ENCODE measurements around the gene ELAC2. TPM values are rescaled to one million over a fixed set of nuclear protein-coding genes. Genes with fewer than 3 reads are reported as not detected.
A peak's percentile ranks its signal among the peaks of the same experiment; 100 is the strongest.
"Not testable (repeated sequence)": the region's sequence is repeated elsewhere in the genome, so short reads cannot be mapped to it uniquely, and the experiment has no call there.

ELAC2 gene
- total RNA-seq, 1 donor from 2014 or later, result 37.1 TPM

DNA sequence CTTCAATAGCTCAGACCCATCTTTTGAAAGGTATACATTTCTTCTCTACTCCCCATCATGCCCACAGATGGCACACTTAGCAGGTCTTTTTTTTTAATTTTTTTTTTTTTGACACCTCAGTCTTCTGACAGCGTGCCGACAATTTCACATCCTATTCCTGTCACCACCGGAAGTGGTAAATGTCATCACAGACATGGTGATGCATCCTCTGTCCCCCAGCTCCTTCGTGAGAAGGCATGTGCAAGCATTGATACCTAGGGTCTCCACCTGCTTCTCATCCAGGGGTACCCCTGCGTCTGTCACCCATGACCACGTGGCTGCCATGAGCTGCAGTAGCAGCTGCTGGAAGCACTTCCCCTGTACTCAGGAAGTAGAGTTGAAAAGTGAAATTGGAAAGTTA, 35.6 kb downstream of the ELAC2 start:
- H3K4me1 ChIP-seq (ENCODE audit: control insufficient read depth in 3 of 3, insufficient read depth in 3 of 3, low read length in 3 of 3), result peaks cover 13 to 17% (median 17%) of the 10 kb centered on the region in 3 donors
- H3K9ac ChIP-seq (ENCODE audit: low read depth in 1 of 3, low read length in 3 of 3), result no peak overlapping the region
- no peaks in the 10 kb centered on the region for H3K9me3 ChIP-seq (ENCODE audit: control insufficient read depth in 3 of 3, low read length in 3 of 3)
- H3K36me3 ChIP-seq (ENCODE audit: control insufficient read depth in 3 of 3, insufficient read depth in 3 of 3, low read length in 3 of 3), result no peaks in the 10 kb centered on the region
- H3K27ac ChIP-seq (ENCODE audit: low read depth, low read length), result no peak overlapping the region
- peaks cover 4 to 37% (median 7%) of the 10 kb centered on the region in 3 donors for H3K27me3 ChIP-seq (ENCODE audit: control insufficient read depth in 3 of 3, insufficient read depth in 3 of 3, low read length in 3 of 3)
- H3K4me3 ChIP-seq (ENCODE audit: low read length in 3 of 3), result no peak overlapping the region

- no peaks in the 10 kb centered on the region for H3K9me3 ChIP-seq (ENCODE audit: control insufficient read depth in 3 of 3, low read length in 3 of 3)
- peaks cover 6 to 19% (median 7%) of the 10 kb centered on the region in 3 donors for H3K27me3 ChIP-seq (ENCODE audit: control insufficient read depth in 3 of 3, insufficient read depth in 3 of 3, low read length in 3 of 3)
- no peaks in the 10 kb centered on the region for H3K36me3 ChIP-seq (ENCODE audit: control insufficient read depth in 3 of 3, insufficient read depth in 3 of 3, low read length in 3 of 3)
- H3K4me1 ChIP-seq (ENCODE audit: control insufficient read depth in 3 of 3, insufficient read depth in 3 of 3, low read length in 3 of 3), result peaks cover 3 to 7% (median 6%) of the 10 kb centered on the region in 3 donors
- H3K4me3 ChIP-seq (ENCODE audit: low read length in 3 of 3), result no peak overlapping the region
- H3K9ac ChIP-seq (ENCODE audit: low read depth in 1 of 3, low read length in 3 of 3), result no peak overlapping the region
- no peak overlapping the region for H3K27ac ChIP-seq (ENCODE audit: low read depth, low read length)
Observed at GRCh38 chr17:12979826-12980500, 37.9 kb downstream of the ELAC2 start.

- H3K4me3 ChIP-seq (ENCODE audit: low read length in 3 of 3), result no peak overlapping the region
- no peak overlapping the region for H3K27ac ChIP-seq (ENCODE audit: low read depth, low read length)
- H3K4me1 ChIP-seq (ENCODE audit: control insufficient read depth in 3 of 3, insufficient read depth in 3 of 3, low read length in 3 of 3), result peaks cover 0 to 4% (median 4%) of the 10 kb centered on the region in 3 donors
- no peaks in the 10 kb centered on the region for H3K9me3 ChIP-seq (ENCODE audit: control insufficient read depth in 3 of 3, low read length in 3 of 3)
- H3K27me3 ChIP-seq (ENCODE audit: control insufficient read depth in 3 of 3, insufficient read depth in 3 of 3, low read length in 3 of 3), result peaks cover 4 to 13% (median 7%) of the 10 kb centered on the region in 3 donors
- no peaks in the 10 kb centered on the region for H3K36me3 ChIP-seq (ENCODE audit: control insufficient read depth in 3 of 3, insufficient read depth in 3 of 3, low read length in 3 of 3)
- H3K9ac ChIP-seq (ENCODE audit: low read depth in 1 of 3, low read length in 3 of 3), result no peak overlapping the region
Observed at GRCh38 chr17:12979246-12979645, 38.6 kb downstream of the ELAC2 start.

DNA sequence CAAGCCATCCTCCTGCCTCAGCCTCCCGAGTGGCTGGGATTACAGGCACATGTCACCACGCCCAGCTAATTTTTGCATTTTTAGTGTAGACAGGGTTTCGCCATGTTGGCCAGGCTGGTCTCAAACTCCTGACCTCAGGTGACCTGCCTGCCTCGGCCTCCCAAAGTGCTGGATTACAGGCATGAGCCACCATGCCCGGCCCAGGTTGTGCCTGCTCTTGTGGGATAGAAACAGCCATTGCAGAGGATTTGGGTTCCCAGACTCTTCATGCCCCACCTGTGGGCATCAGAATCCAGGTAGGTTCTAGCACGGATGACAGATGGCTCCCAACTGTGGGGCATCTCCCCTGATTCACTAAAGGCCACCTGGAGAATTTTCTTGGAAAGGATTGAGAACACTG, 39.0 kb downstream of the ELAC2 start:
- H3K9me3 ChIP-seq (ENCODE audit: control insufficient read depth in 3 of 3, low read length in 3 of 3); H3K4me3 ChIP-seq (ENCODE audit: low read length in 3 of 3); H3K4me1 ChIP-seq (ENCODE audit: control insufficient read depth in 3 of 3, insufficient read depth in 3 of 3, low read length in 3 of 3); H3K36me3 ChIP-seq (ENCODE audit: control insufficient read depth in 3 of 3, insufficient read depth in 3 of 3, low read length in 3 of 3); H3K27ac ChIP-seq (ENCODE audit: low read depth, low read length); H3K9ac ChIP-seq (ENCODE audit: low read depth in 1 of 3, low read length in 3 of 3): not testable (repeated sequence)
- H3K27me3 ChIP-seq (ENCODE audit: control insufficient read depth in 3 of 3, insufficient read depth in 3 of 3, low read length in 3 of 3), result peaks cover 6 to 11% (median 7%) of the 10 kb centered on the region in 3 donors

GRCh38 chr17:12977008-12977751, 40.6 kb downstream of the ELAC2 start:
- Histone ChIP-seq H3K4me3 (ENCODE audit: low read length in 3 of 3) (no peak overlapping the region), H3K9me3 (ENCODE audit: control insufficient read depth in 3 of 3, low read length in 3 of 3) (no peaks in the 10 kb centered on the region), H3K27ac (ENCODE audit: low read depth, low read length) (no peak overlapping the region), H3K9ac (ENCODE audit: low read depth in 1 of 3, low read length in 3 of 3) (no peak overlapping the region), H3K4me1 (ENCODE audit: control insufficient read depth in 3 of 3, insufficient read depth in 3 of 3, low read length in 3 of 3) (peaks cover 7 to 10% (median 9%) of the 10 kb centered on the region in 3 donors), H3K36me3 (ENCODE audit: control insufficient read depth in 3 of 3, insufficient read depth in 3 of 3, low read length in 3 of 3) (no peaks in the 10 kb centered on the region), H3K27me3 (ENCODE audit: control insufficient read depth in 3 of 3, insufficient read depth in 3 of 3, low read length in 3 of 3) (peaks cover 6 to 10% (median 8%) of the 10 kb centered on the region in 3 donors)

GRCh38 chr17:12974005-12974531, 43.8 kb downstream of the ELAC2 start:
- H3K27ac ChIP-seq (ENCODE audit: low read depth, low read length), result no peak overlapping the region
- no peaks in the 10 kb centered on the region for H3K9me3 ChIP-seq (ENCODE audit: control insufficient read depth in 3 of 3, low read length in 3 of 3)
- peaks cover 6 to 10% (median 8%) of the 10 kb centered on the region in 3 donors for H3K27me3 ChIP-seq (ENCODE audit: control insufficient read depth in 3 of 3, insufficient read depth in 3 of 3, low read length in 3 of 3)
- peak overlapping the region; percentile 40 to 64 (median 48) for H3K4me3 ChIP-seq (ENCODE audit: low read length in 3 of 3)
- peaks cover 7 to 10% (median 9%) of the 10 kb centered on the region in 3 donors for H3K4me1 ChIP-seq (ENCODE audit: control insufficient read depth in 3 of 3, insufficient read depth in 3 of 3, low read length in 3 of 3)
- no peaks in the 10 kb centered on the region for H3K36me3 ChIP-seq (ENCODE audit: control insufficient read depth in 3 of 3, insufficient read depth in 3 of 3, low read length in 3 of 3)
- H3K9ac ChIP-seq (ENCODE audit: low read depth in 1 of 3, low read length in 3 of 3), result peak overlapping the region in 2 of 3 donors; percentile 23 to 40

DNA sequence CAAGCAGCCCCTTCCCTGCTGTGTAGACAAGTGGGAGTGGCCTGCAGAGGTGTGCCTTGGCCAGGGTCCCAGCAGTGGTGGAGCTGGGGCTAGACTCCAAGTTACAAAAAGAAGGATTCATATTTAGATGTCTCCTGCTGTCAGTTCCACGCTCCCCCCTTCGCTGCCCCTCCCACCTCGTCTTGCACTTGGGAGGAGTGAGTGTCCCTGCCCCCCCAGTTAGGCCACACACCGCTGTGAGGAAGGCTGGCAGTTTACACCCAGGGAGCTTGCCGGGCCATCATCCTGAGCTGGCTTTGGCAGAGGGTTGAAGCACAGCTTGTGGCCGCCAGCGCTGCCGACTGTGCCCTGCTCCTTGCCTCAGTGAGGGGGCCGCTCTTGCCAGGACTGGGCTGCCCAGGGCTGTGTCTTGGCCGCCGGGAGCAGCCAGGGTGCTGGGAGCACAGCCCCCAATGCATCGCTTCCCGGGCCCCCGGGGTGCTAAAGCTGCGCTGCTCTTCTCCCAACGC, 44.3 kb downstream of the ELAC2 start:
- Histone ChIP-seq H3K9me3 (ENCODE audit: control insufficient read depth in 3 of 3, low read length in 3 of 3) (no peaks in the 10 kb centered on the region), H3K4me1 (ENCODE audit: control insufficient read depth in 3 of 3, insufficient read depth in 3 of 3, low read length in 3 of 3) (peaks cover 7 to 10% (median 9%) of the 10 kb centered on the region in 3 donors), H3K27ac (ENCODE audit: low read depth, low read length) (no peak overlapping the region), H3K4me3 (ENCODE audit: low read length in 3 of 3) (peak overlapping the region; percentile 40 to 64 (median 48)), H3K9ac (ENCODE audit: low read depth in 1 of 3, low read length in 3 of 3) (peak overlapping the region in 2 of 3 donors; percentile 23 to 40), H3K27me3 (ENCODE audit: control insufficient read depth in 3 of 3, insufficient read depth in 3 of 3, low read length in 3 of 3) (peaks cover 6 to 10% (median 8%) of the 10 kb centered on the region in 3 donors), H3K36me3 (ENCODE audit: control insufficient read depth in 3 of 3, insufficient read depth in 3 of 3, low read length in 3 of 3) (no peaks in the 10 kb centered on the region)

GRCh38 chr17:12967962-12968361, 49.9 kb downstream of the ELAC2 start:
- Histone ChIP-seq H3K27ac (ENCODE audit: low read depth, low read length) (no peak overlapping the region), H3K9ac (ENCODE audit: low read depth in 1 of 3, low read length in 3 of 3) (no peak overlapping the region), H3K9me3 (ENCODE audit: control insufficient read depth in 3 of 3, low read length in 3 of 3) (no peaks in the 10 kb centered on the region), H3K4me1 (ENCODE audit: control insufficient read depth in 3 of 3, insufficient read depth in 3 of 3, low read length in 3 of 3) (no peaks in the 10 kb centered on the region), H3K27me3 (ENCODE audit: control insufficient read depth in 3 of 3, insufficient read depth in 3 of 3, low read length in 3 of 3) (no peaks in the 10 kb centered on the region), H3K36me3 (ENCODE audit: control insufficient read depth in 3 of 3, insufficient read depth in 3 of 3, low read length in 3 of 3) (no peaks in the 10 kb centered on the region), H3K4me3 (ENCODE audit: low read length in 3 of 3) (no peak overlapping the region)

DNA sequence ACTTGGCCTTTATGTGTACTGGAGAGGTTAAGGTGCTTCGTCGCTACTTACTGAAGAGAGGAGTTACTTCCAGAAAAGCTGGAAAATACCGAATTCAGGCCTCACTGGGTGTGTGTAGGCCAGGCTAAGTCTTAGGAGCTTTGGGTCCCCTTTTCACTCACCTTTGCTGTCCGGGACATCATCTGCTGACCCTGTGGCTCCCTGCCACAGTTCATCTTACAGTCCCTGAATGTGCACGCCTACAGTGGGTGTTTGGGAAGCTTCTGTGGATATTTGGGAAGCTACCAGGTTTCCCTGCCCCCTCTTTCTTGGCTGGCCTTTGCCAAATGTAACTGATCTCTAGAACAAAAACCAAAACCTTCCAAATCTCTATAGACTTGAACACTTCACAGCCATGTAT, 51.4 kb downstream of the ELAC2 start:
- Histone ChIP-seq H3K4me1 (ENCODE audit: control insufficient read depth in 3 of 3, insufficient read depth in 3 of 3, low read length in 3 of 3) (no peaks in the 10 kb centered on the region), H3K36me3 (ENCODE audit: control insufficient read depth in 3 of 3, insufficient read depth in 3 of 3, low read length in 3 of 3) (no peaks in the 10 kb centered on the region), H3K27me3 (ENCODE audit: control insufficient read depth in 3 of 3, insufficient read depth in 3 of 3, low read length in 3 of 3) (no peaks in the 10 kb centered on the region), H3K9ac (ENCODE audit: low read depth in 1 of 3, low read length in 3 of 3) (no peak overlapping the region), H3K4me3 (ENCODE audit: low read length in 3 of 3) (no peak overlapping the region), H3K9me3 (ENCODE audit: control insufficient read depth in 3 of 3, low read length in 3 of 3) (no peaks in the 10 kb centered on the region), H3K27ac (ENCODE audit: low read depth, low read length) (no peak overlapping the region)

GRCh38 chr17:12965988-12966387, 51.8 kb downstream of the ELAC2 start:
- no peak overlapping the region for H3K9ac ChIP-seq (ENCODE audit: low read depth in 1 of 3, low read length in 3 of 3)
- no peak overlapping the region for H3K27ac ChIP-seq (ENCODE audit: low read depth, low read length)
- no peak overlapping the region for H3K4me3 ChIP-seq (ENCODE audit: low read length in 3 of 3)
- no peaks in the 10 kb centered on the region for H3K9me3 ChIP-seq (ENCODE audit: control insufficient read depth in 3 of 3, low read length in 3 of 3)
- no peaks in the 10 kb centered on the region for H3K4me1 ChIP-seq (ENCODE audit: control insufficient read depth in 3 of 3, insufficient read depth in 3 of 3, low read length in 3 of 3)
- no peaks in the 10 kb centered on the region for H3K36me3 ChIP-seq (ENCODE audit: control insufficient read depth in 3 of 3, insufficient read depth in 3 of 3, low read length in 3 of 3)
- H3K27me3 ChIP-seq (ENCODE audit: control insufficient read depth in 3 of 3, insufficient read depth in 3 of 3, low read length in 3 of 3), result no peaks in the 10 kb centered on the region
